ENCODE results near the gene FOXP1. TPM values are rescaled to one million over a fixed set of nuclear protein-coding genes. Genes with fewer than 3 reads are reported as not detected.

Gene FOXP1
- polyA plus RNA-seq, 1 donor (not counting 4 experiments of a cell fraction or from before 2014, with no cell fraction given), result 14.6 TPM

GRCh38 chr3:71229905-71230657, 353.4 kb downstream of the FOXP1 start:
- DNase-seq (ENCODE audit: low read depth, low spot score), result no peak
- TF ChIP-seq EZH2 (IDR thresholded peaks at IDR 0.05; ENCODE audit: low read length) (no peak), CTCF (optimal IDR thresholded peaks at IDR 0.05 in 1 of 3, IDR thresholded peaks at IDR 0.05 in 1 of 3, conservative IDR thresholded peaks at IDR 0.05 in 1 of 3; ENCODE audit: extremely low read depth in 1 of 3, insufficient read depth in 2 of 3, low read length in 3 of 3) (no peak)
- H3K9ac ChIP-seq (ENCODE audit: control insufficient read depth, extremely low read depth, insufficient read depth, low read length), result no peak overlapping the region

GRCh38 chr3:71228156-71228866, 355.2 kb downstream of the FOXP1 start:
- TF ChIP-seq CTCF (optimal IDR thresholded peaks at IDR 0.05 in 1 of 3, IDR thresholded peaks at IDR 0.05 in 1 of 3, conservative IDR thresholded peaks at IDR 0.05 in 1 of 3; ENCODE audit: extremely low read depth in 1 of 3, insufficient read depth in 2 of 3, low read length in 3 of 3) (no peak), EZH2 (IDR thresholded peaks at IDR 0.05; ENCODE audit: low read length) (no peak)
- no peak for FAIRE-seq
- Histone ChIP-seq H3K9me3 (ENCODE audit: control insufficient read depth, low read depth, low read length) (no peaks in the 10 kb centered on the region), H4K20me1 (ENCODE audit: control insufficient read depth, extremely low read depth, insufficient read depth, low read length) (no peaks in the 10 kb centered on the region), H3K79me2 (ENCODE audit: control insufficient read depth, insufficient read depth, low read length) (no peaks in the 10 kb centered on the region), H2AFZ (ENCODE audit: control insufficient read depth, low read length) (no peak overlapping the region), H3K36me3 (ENCODE audit: control insufficient read depth in 2 of 2, extremely low read depth in 1 of 2, insufficient read depth in 2 of 2, low read length in 2 of 2) (no peaks in the 10 kb centered on the region), H3K27ac (ENCODE audit: control insufficient read depth, insufficient read depth, low read length) (no peak overlapping the region), H3K27me3 (ENCODE audit: control insufficient read depth, extremely low read depth, insufficient read depth, low read length) (no peaks in the 10 kb centered on the region), H3K4me1 (ENCODE audit: control insufficient read depth, extremely low read depth, insufficient read depth, low read length) (no peaks in the 10 kb centered on the region), H3K9me1 (ENCODE audit: control insufficient read depth, extremely low read depth, insufficient read depth, low read length) (no peaks in the 10 kb centered on the region), H3K9ac (ENCODE audit: control insufficient read depth, extremely low read depth, insufficient read depth, low read length) (no peak overlapping the region), H3K4me2 (ENCODE audit: control insufficient read depth, extremely low read depth, insufficient read depth, low read depth, low read length) (no peak overlapping the region), H3K4me3 (ENCODE audit: control insufficient read depth in 2 of 3, extremely low read depth in 1 of 3, insufficient read depth in 2 of 3, low read depth in 1 of 3, low read length in 3 of 3) (no peak overlapping the region)
- dilution Hi-C loops (cut with MboI; ENCODE audit: extremely low pct_ligation_motif_present, low sequenced_read_pairs), result no loop called here
- DNase-seq (ENCODE audit: low read depth, low spot score), result no peak

More at GRCh38 chr3:71229905-71230657, 353.4 kb downstream of the FOXP1 start:
- H2AFZ ChIP-seq (ENCODE audit: control insufficient read depth, low read length), result no peak overlapping the region
- no peaks in the 10 kb centered on the region for H3K79me2 ChIP-seq (ENCODE audit: control insufficient read depth, insufficient read depth, low read length)
- H3K27me3 ChIP-seq (ENCODE audit: control insufficient read depth, extremely low read depth, insufficient read depth, low read length), result no peaks in the 10 kb centered on the region
- no peaks in the 10 kb centered on the region for H3K9me1 ChIP-seq (ENCODE audit: control insufficient read depth, extremely low read depth, insufficient read depth, low read length)
- no peaks in the 10 kb centered on the region for H4K20me1 ChIP-seq (ENCODE audit: control insufficient read depth, extremely low read depth, insufficient read depth, low read length)
- no peak overlapping the region for H3K27ac ChIP-seq (ENCODE audit: control insufficient read depth, insufficient read depth, low read length)
- H3K4me1 ChIP-seq (ENCODE audit: control insufficient read depth, extremely low read depth, insufficient read depth, low read length), result no peaks in the 10 kb centered on the region
- H3K36me3 ChIP-seq (ENCODE audit: control insufficient read depth in 2 of 2, extremely low read depth in 1 of 2, insufficient read depth in 2 of 2, low read length in 2 of 2), result no peaks in the 10 kb centered on the region
- H3K4me3 ChIP-seq (ENCODE audit: control insufficient read depth in 2 of 3, extremely low read depth in 1 of 3, insufficient read depth in 2 of 3, low read depth in 1 of 3, low read length in 3 of 3), result no peak overlapping the region
- dilution Hi-C loops (cut with MboI; ENCODE audit: extremely low pct_ligation_motif_present, low sequenced_read_pairs), result no loop called here
- FAIRE-seq, result no peak
- no peaks in the 10 kb centered on the region for H3K9me3 ChIP-seq (ENCODE audit: control insufficient read depth, low read depth, low read length)
- no peak overlapping the region for H3K4me2 ChIP-seq (ENCODE audit: control insufficient read depth, extremely low read depth, insufficient read depth, low read depth, low read length)

Data from keratinocyte (primary cell).